ENCODE measurements around the gene ZNG1E. TPM values are rescaled to one million over a fixed set of nuclear protein-coding genes. Genes with fewer than 3 reads are reported as not detected.
"Not testable (repeated sequence)": the region's sequence is repeated elsewhere in the genome, so short reads cannot be mapped to it uniquely, and the experiment has no call there.

Gene ZNG1E
- total RNA-seq = 49.1 TPM

GRCh38 chr9:65675589-65676021 lies at the start of gene ZNG1E:
ZNG1E (plus strand) TSS chr9:65675928; CDS start chr9:65675977, 49 bp downstream.
- DNase-seq = not testable (repeated sequence)

GRCh38 chr9:65673579-65673978 lies 2.1 kb upstream of the ZNG1E start:
- DNase-seq = not testable (repeated sequence)

GRCh38 chr9:65675018-65675417 lies 710 bp upstream of the ZNG1E start:
- DNase-seq = not testable (repeated sequence)

- DNase-seq = not testable (repeated sequence)
Observed at GRCh38 chr9:65676389-65676788, 661 bp downstream of the ZNG1E start.

- DNase-seq = not testable (repeated sequence)
Observed at GRCh38 chr9:65678533-65678932, 2.8 kb downstream of the ZNG1E start.

- DNase-seq = not testable (repeated sequence)
Observed at GRCh38 chr9:65703550-65703949, 27.8 kb downstream of the ZNG1E start.

- not testable (repeated sequence) for DNase-seq
Observed at GRCh38 chr9:65714445-65714844, 38.7 kb downstream of the ZNG1E start.

GRCh38 chr9:65737096-65737564 lies 61.4 kb downstream of the ZNG1E start, which contains the start of gene FOXD4L4:
FOXD4L4 (plus strand) TSS chr9:65737146; CDS start chr9:65737146, 0 bp downstream.
- not testable (repeated sequence) for DNase-seq

- not testable (repeated sequence) for DNase-seq
Observed at GRCh38 chr9:65738133-65738532, 62.4 kb downstream of the ZNG1E start.

Other genes starting within 250 kb of the ZNG1E start
- 0.20 TPM for gene FOXD4L4, start 61.2 kb downstream of the ZNG1E start, total RNA-seq